Measurements from ENCODE around the gene UPK2.

GRCh38 chr11:118984825-118985224, 28.7 kb downstream of the UPK2 start:
- no peak for TF ChIP-seq CTCF (IDR thresholded peaks at IDR 0.05)
- no peak for TF ChIP-seq POLR2A (IDR thresholded peaks at IDR 0.05)
- TF ChIP-seq POLR2AphosphoS5 (IDR thresholded peaks at IDR 0.05) = no peak
- TF ChIP-seq EP300 (IDR thresholded peaks at IDR 0.05) = no peak

Data from upper lobe of left lung (tissue), 4 donors.